GM23338 (cell line): Measurements from ENCODE around the gene KBTBD8. TPM values are rescaled to one million over a fixed set of nuclear protein-coding genes. Genes with fewer than 3 reads are reported as not detected.

Experiments used
- ATAC-seq: fragments of 200-7000 bp; cut with Tn5 transposase; 3 replicates; pipeline ENCODE4 v1.9.1; 2020
- DNase-seq: peaks from one replicate; pipeline ENCODE4 v3.0.0-alpha.2; 2015; ENCODE audit warnings: low spot score
- H2AFZ ChIP-seq: fragments of 200-600 bp; sonication (generic); 2 replicates; pipeline ENCODE4 v1.8.0; 2016; ENCODE audit warnings: antibody characterized with exemption, mild to moderate bottlenecking, moderate library complexity
- H3F3A ChIP-seq: fragments of 200-600 bp; sonication (generic); replicated peaks from 2 replicates; pipeline ENCODE4 v1.8.0; 2017; ENCODE audit warnings: antibody characterized with exemption, mixed run types, low read depth
- H3K27ac ChIP-seq: fragments of 200-600 bp; sonication (generic); 2 replicates; pipeline ENCODE4 v1.6.1; 2016; ENCODE audit warnings: low read depth
- H3K27me3 ChIP-seq: fragments of 200-600 bp; sonication (generic); 2 replicates; pipeline ENCODE4 v1.8.0; 2016; ENCODE audit warnings: mild to moderate bottlenecking, mixed run types, moderate library complexity; ENCODE audit not compliant: insufficient read depth
- H3K36me3 ChIP-seq: fragments of 200-600 bp; sonication (generic); 2 replicates; pipeline ENCODE4 v1.8.0; 2016; ENCODE audit warnings: mild to moderate bottlenecking; ENCODE audit not compliant: insufficient read depth
- H3K4me1 ChIP-seq: fragments of 200-600 bp; sonication (generic); 2 replicates; pipeline ENCODE4 v1.8.0; 2016; ENCODE audit warnings: mild to moderate bottlenecking, moderate library complexity; ENCODE audit not compliant: insufficient read depth
- H3K4me2 ChIP-seq: fragments of 200-600 bp; sonication (generic); 2 replicates; pipeline ENCODE4 v1.7.1; 2017; ENCODE audit warnings: mixed run types
- H3K4me3 ChIP-seq: fragments of 200-600 bp; sonication (generic); 2 replicates; pipeline ENCODE4 v1.6.1; 2016; ENCODE audit warnings: mixed run types
- H3K79me2 ChIP-seq: fragments of 200-600 bp; sonication (generic); replicated peaks from 2 replicates; pipeline ENCODE4 v1.8.0; 2017; ENCODE audit warnings: mild to moderate bottlenecking; ENCODE audit not compliant: insufficient read depth
- H3K9me2 ChIP-seq: fragments of 200-600 bp; sonication (generic); 2 replicates; pipeline ENCODE4 v1.8.0; 2017; ENCODE audit not compliant: insufficient read depth
- H4K20me1 ChIP-seq: fragments of 200-600 bp; sonication (generic); replicated peaks from 2 replicates; pipeline ENCODE4 v1.8.0; 2017; ENCODE audit warnings: mild to moderate bottlenecking; ENCODE audit not compliant: insufficient read depth
- H3K27ac Mint-ChIP-seq: 2 replicates; pipeline ENCODE4 v1.8.0; 2020; ENCODE audit warnings: inconsistent platforms, mild to moderate bottlenecking, moderate library complexity, mixed read lengths
- H3K27me3 Mint-ChIP-seq: 3 replicates; pipeline ENCODE4 v1.8.0; 2022; ENCODE audit warnings: low read depth, mild to moderate bottlenecking, moderate library complexity, mixed read lengths, inconsistent platforms; ENCODE audit not compliant: insufficient read depth, poor library complexity
- H3K36me3 Mint-ChIP-seq: 3 replicates; pipeline ENCODE4 v1.8.0; 2021; ENCODE audit warnings: low read depth, mild to moderate bottlenecking, inconsistent platforms, moderate library complexity, mixed read lengths
- H3K4me1 Mint-ChIP-seq: 3 replicates; pipeline ENCODE4 v1.8.0; 2020; ENCODE audit warnings: mild to moderate bottlenecking, inconsistent platforms, mixed read lengths
- H3K4me3 Mint-ChIP-seq: 3 replicates; pipeline ENCODE4 v1.8.0; 2021; ENCODE audit warnings: moderate library complexity, mild to moderate bottlenecking, inconsistent platforms, mixed read lengths
- H3K9me3 Mint-ChIP-seq: 3 replicates; pipeline ENCODE4 v1.8.0; 2020; ENCODE audit warnings: moderate library complexity, mild to moderate bottlenecking, inconsistent platforms, mixed read lengths
- CREB1 ChIP-seq: fragments of 250-450 bp; sonication (Bioruptor Pico); IDR thresholded peaks from 2 replicates; pipeline ENCODE4 v1.5.0; 2020; ENCODE audit warnings: low read depth, mild to moderate bottlenecking, moderate library complexity
- CTCF ChIP-seq, 2 experiments: fragments of 200-600 bp in 1 of 2; sonication (generic) in 1 of 2; conservative IDR thresholded peaks; 2 replicates each; pipeline versions ENCODE4 v1.5.1 to v1.6.1; 2016 to 2017; ENCODE audit warnings: antibody characterized with exemption in 2 of 2, low read depth in 2 of 2, mild to moderate bottlenecking in 2 of 2, moderate library complexity in 1 of 2
- EZH2 ChIP-seq: fragments of 200-600 bp; sonication (generic); IDR thresholded peaks from one replicate; pipeline ENCODE4 v1.8.0; 2017; ENCODE audit warnings: antibody characterized with exemption, mild to moderate bottlenecking, low read depth; ENCODE audit not compliant: unreplicated experiment
- EZH2phosphoT487 ChIP-seq: fragments of 200-600 bp; sonication (generic); IDR thresholded peaks from one replicate; pipeline ENCODE4 v1.8.1; 2018; ENCODE audit warnings: antibody characterized with exemption; ENCODE audit not compliant: unreplicated experiment
- JUNB ChIP-seq: IDR thresholded peaks from one replicate; pipeline ENCODE4 v1.6.1; 2016; ENCODE audit warnings: antibody characterized with exemption; ENCODE audit not compliant: unreplicated experiment
- NANOG ChIP-seq: IDR thresholded peaks from 2 replicates; pipeline ENCODE4 v1.6.1; 2016; ENCODE audit warnings: antibody characterized with exemption, borderline replicate concordance
- POLR2AphosphoS5 ChIP-seq: IDR thresholded peaks from 2 replicates; pipeline ENCODE4 v1.6.1; 2016; ENCODE audit warnings: antibody characterized with exemption, low read depth
- REST ChIP-seq: IDR thresholded peaks from one replicate; pipeline ENCODE4 v1.6.1; 2018; ENCODE audit warnings: antibody characterized with exemption; ENCODE audit not compliant: unreplicated experiment
- STAT1 ChIP-seq: IDR thresholded peaks from one replicate; pipeline ENCODE4 v1.6.1; 2016; ENCODE audit warnings: antibody characterized with exemption; ENCODE audit not compliant: unreplicated experiment
- ZNF114 ChIP-seq: fragments of 250-450 bp; sonication (Bioruptor Pico); IDR thresholded peaks from 2 replicates; pipeline ENCODE4 v1.5.0; 2020; ENCODE audit warnings: mild to moderate bottlenecking, moderate library complexity
- ZNF331 ChIP-seq: fragments of 250-450 bp; sonication (Bioruptor Pico); IDR thresholded peaks from 2 replicates; pipeline ENCODE4 v1.5.0; 2020; ENCODE audit warnings: low read depth, mild to moderate bottlenecking, moderate library complexity
- ZNF462 ChIP-seq: fragments of 250-450 bp; sonication (Bioruptor Pico); IDR thresholded peaks from 2 replicates; pipeline ENCODE4 v1.5.0; 2020; ENCODE audit warnings: mild to moderate bottlenecking, moderate library complexity
- polyA plus RNA-seq: library from polyadenylated mRNA; unstranded; fragments of >200 nt; fragmentation: Nextera tagmentation; extraction: Ambion mirVana; gene quantifications from 2 replicates; pipeline ENCODE4 v1.2.1, GENCODE V29; 2016
- total RNA-seq: library from RNA; depleted of rRNA; stranded (reverse); fragments of >200 nt; shearing (Covaris generic); gene quantifications from 2 replicates; pipeline ENCODE4 v1.2.3, GENCODE V29; 2014
- TF ChIP-seq, protein P1 (sequence below): IDR thresholded peaks from 2 replicates; pipeline ENCODE4 v1.6.1; 2016; ENCODE audit warnings: antibody characterized with exemption

The KBTBD8 gene
- total and polyA plus RNA-seq, 2 experiments from 2014 or later: 3.5 to 19.9 TPM

- no peak for ATAC-seq
- peaks cover 5% of the 10 kb centered on the region for H3K27me3 Mint-ChIP-seq
- no peak for TF ChIP-seq CTCF (conservative IDR thresholded peaks at IDR 0.05; ENCODE audit: low read depth in 2 of 2)
- no peak for TF ChIP-seq ZNF114 (CRISPR knock-in tag)
- no peak for TF ChIP-seq CREB1 (CRISPR knock-in tag)
- no peak for TF ChIP-seq REST
- TF ChIP-seq ZNF462 (CRISPR knock-in tag): no peak
- TF ChIP-seq ZNF331: no peak
- no peak for TF ChIP-seq EZH2
- no peak for TF ChIP-seq NANOG
- no peak for TF ChIP-seq STAT1
- TF ChIP-seq POLR2AphosphoS5: no peak
- no peak for TF ChIP-seq JUNB
- TF ChIP-seq EZH2phosphoT487: no peak
- TF ChIP-seq, protein P1, sequence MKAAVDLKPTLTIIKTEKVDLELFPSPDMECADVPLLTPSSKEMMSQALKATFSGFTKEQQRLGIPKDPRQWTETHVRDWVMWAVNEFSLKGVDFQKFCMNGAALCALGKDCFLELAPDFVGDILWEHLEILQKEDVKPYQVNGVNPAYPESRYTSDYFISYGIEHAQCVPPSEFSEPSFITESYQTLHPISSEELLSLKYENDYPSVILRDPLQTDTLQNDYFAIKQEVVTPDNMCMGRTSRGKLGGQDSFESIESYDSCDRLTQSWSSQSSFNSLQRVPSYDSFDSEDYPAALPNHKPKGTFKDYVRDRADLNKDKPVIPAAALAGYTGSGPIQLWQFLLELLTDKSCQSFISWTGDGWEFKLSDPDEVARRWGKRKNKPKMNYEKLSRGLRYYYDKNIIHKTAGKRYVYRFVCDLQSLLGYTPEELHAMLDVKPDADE: no peak
These were observed 50.1 kb downstream of the KBTBD8 start for GRCh38 chr3:67048067-67048714.

More at GRCh38 chr3:67048067-67048714, 50.1 kb downstream of the KBTBD8 start:
- DNase-seq: no peak
- Histone ChIP-seq H3K27ac (no peak overlapping the region), H3F3A (no peaks in the 10 kb centered on the region), H3K79me2 (no peaks in the 10 kb centered on the region), H3K4me1 (no peaks in the 10 kb centered on the region), H3K36me3 (no peaks in the 10 kb centered on the region), H3K27me3 (no peaks in the 10 kb centered on the region), H3K9me2 (0 out of 2 replicates have a peak, but pooled peaks cover 3% of the 10 kb centered on the region), H3K4me3 (no peak overlapping the region), H2AFZ (no peak overlapping the region), H3K4me2 (no peak overlapping the region), H4K20me1 (no peaks in the 10 kb centered on the region)
- H3K4me1 Mint-ChIP-seq: peaks cover 13% of the 10 kb centered on the region; the same call in 2 of the 3 replicates
- no peaks in the 10 kb centered on the region; the same call in 1 of the 3 replicates for H3K36me3 Mint-ChIP-seq
- no peak overlapping the region for H3K4me3 Mint-ChIP-seq
- H3K27ac Mint-ChIP-seq: no peak overlapping the region
- H3K9me3 Mint-ChIP-seq: no peaks in the 10 kb centered on the region; the same call in 2 of the 3 replicates
